BJ (cell line): ENCODE measurements around the gene SFXN5. TPM values are rescaled to one million over a fixed set of nuclear protein-coding genes. Genes with fewer than 3 reads are reported as not detected.

Experiments used
- CTCF ChIA-PET: fragments of 350-600 bp; formaldehyde crosslinking; extraction: SDS; loops from one replicate; lab custom pipeline; 2021; ENCODE audit warnings: antibody characterized with exemption, inconsistent platforms; lab: Yijun Ruan, JAX
- POLR2A ChIA-PET: fragments of 300-600 bp; sonication (Branson Sonifier 250); formaldehyde crosslinking; extraction: SDS; loops from one replicate; lab custom pipeline; 2021; ENCODE audit warnings: antibody characterized with exemption; lab: Charles Lee
- DNase-seq: peaks from one replicate; pipeline ENCODE4 v3.0.0-alpha.2; 2011; ENCODE audit warnings: low read depth
- H3K27me3 ChIP-seq: 2 replicates; pipeline ENCODE4 v1.6.0; 2011; ENCODE audit warnings: low read length; ENCODE audit not compliant: control insufficient read depth, insufficient read depth
- H3K36me3 ChIP-seq: 2 replicates; pipeline ENCODE4 v1.5.1; 2011; ENCODE audit warnings: low read length; ENCODE audit not compliant: control insufficient read depth, insufficient read depth
- H3K4me3 ChIP-seq: 2 replicates; pipeline ENCODE4 v1.5.1; 2011; ENCODE audit warnings: low read depth, mild to moderate bottlenecking, control low read depth, low read length
- CTCF ChIP-seq: IDR thresholded peaks from 2 replicates; pipeline ENCODE4 v1.5.1; 2011; ENCODE audit warnings: low read depth, mild to moderate bottlenecking, control low read depth, inconsistent platforms, low read length, moderate library complexity; ENCODE audit not compliant: insufficient read depth
- polyA plus RNA-seq: library from polyadenylated mRNA; depleted of rRNA; stranded (reverse); fragments of >200 nt; gene quantifications from 2 replicates; pipeline ENCODE4 v1.2.3, GENCODE V29; 2011

SFXN5 gene
- polyA plus RNA-seq, 1 experiment = 11.5 TPM

GRCh38 chr2:72923833-72924352 lies 147.6 kb downstream of the SFXN5 start:
- no peaks in the 10 kb centered on the region for H3K36me3 ChIP-seq
- CTCF ChIA-PET = interaction anchor here (1.0 to 1.4 kb wide), 3 partner anchors 17 to 253 kb away, joined by 3 read pairs; no protein-coding TSS in a partner anchor
- peaks cover 82% of the 10 kb centered on the region for H3K27me3 ChIP-seq
- no peak for TF ChIP-seq CTCF
- no peak for DNase-seq
- no peak overlapping the region for H3K4me3 ChIP-seq
- POLR2A ChIA-PET = no interaction called here

- ChIA-PET POLR2A (no interaction called here), CTCF (interaction anchor here (0.7 to 1.6 kb wide), 3 partner anchors 28 to 34 kb away, joined by 3 to 7 read pairs (median 4); partner anchors contain the start of gene SPR)
- no peak overlapping the region for H3K4me3 ChIP-seq
- no peak for TF ChIP-seq CTCF
- peaks cover 78% of the 10 kb centered on the region for H3K27me3 ChIP-seq
- no peak for DNase-seq
- no peaks in the 10 kb centered on the region for H3K36me3 ChIP-seq
Measured at GRCh38 chr2:72921853-72922252, 149.7 kb downstream of the SFXN5 start.

- H3K36me3 ChIP-seq = no peaks in the 10 kb centered on the region
- TF ChIP-seq CTCF = no peak
- DNase-seq = no peak
- POLR2A ChIA-PET = no interaction called here
- H3K4me3 ChIP-seq = no peak overlapping the region
- peaks cover 77% of the 10 kb centered on the region for H3K27me3 ChIP-seq
- CTCF ChIA-PET = interaction anchor here (0.7 to 1.6 kb wide), 2 partner anchors 28 to 33 kb away, joined by 3 to 7 read pairs; no protein-coding TSS in a partner anchor
Measured at GRCh38 chr2:72921088-72921851, 150.2 kb downstream of the SFXN5 start.

GRCh38 chr2:72920318-72921087 lies 151.0 kb downstream of the SFXN5 start:
- no peak for DNase-seq
- POLR2A ChIA-PET = interaction anchor here (0.7 kb wide), 1 partner anchor 168 kb away, joined by 5 read pairs; no protein-coding TSS in a partner anchor
- CTCF ChIA-PET = interaction anchor here (1.3 to 1.6 kb wide), 2 partner anchors 8 to 27 kb away, joined by 4 to 7 read pairs; no protein-coding TSS in a partner anchor
- Histone ChIP-seq H3K4me3 (no peak overlapping the region), H3K36me3 (no peaks in the 10 kb centered on the region), H3K27me3 (peaks cover 77% of the 10 kb centered on the region)
- TF ChIP-seq CTCF = no peak
